IMR-90 (cell line): ENCODE results near the gene ALDOA. TPM values are rescaled to one million over a fixed set of nuclear protein-coding genes. Genes with fewer than 3 reads are reported as not detected.

Source experiments
- ATAC-seq: fragments of 200-7000 bp; cut with Tn5 transposase; 2 replicates; pipeline ENCODE4 v1.9.1; 2020; ENCODE audit warnings: low read depth, mild to moderate bottlenecking, moderate library complexity
- BruUV-seq: library from RNA; stranded (reverse); fragments of 400-500 nt; replicated peaks from 2 replicates; lab custom pipeline; 2021; lab: Mats Ljungman, UMichigan
- CTCF ChIA-PET: fragments of 300-600 bp; formaldehyde crosslinking; extraction: SDS; loops from one replicate; lab custom pipeline; 2021; ENCODE audit warnings: antibody characterized with exemption; lab: Yijun Ruan, JAX
- POLR2A ChIA-PET: fragments of 300-600 bp; sonication (Branson Sonifier 250); formaldehyde crosslinking; loops from one replicate; lab custom pipeline; 2022; ENCODE audit warnings: antibody characterized with exemption; ENCODE audit not compliant: unreplicated experiment; lab: Charles Lee
- DNase-seq: peaks from one replicate; pipeline ENCODE4 v3.0.0; 2013
- H2AFZ ChIP-seq: replicated peaks from 2 replicates; pipeline ENCODE3; 2013; ENCODE audit warnings: low read length, mild to moderate bottlenecking; ENCODE audit not compliant: poor library complexity
- H2AK5ac ChIP-seq: 2 replicates; pipeline ENCODE4 v1.6.1; 2013; ENCODE audit warnings: low read depth, low read length, inconsistent platforms
- H2AK9ac ChIP-seq: replicated peaks from 2 replicates; pipeline ENCODE3; 2013; ENCODE audit warnings: mild to moderate bottlenecking, low read depth, low read length, moderate library complexity; ENCODE audit not compliant: poor library complexity
- H2BK120ac ChIP-seq: 2 replicates; pipeline ENCODE4 v1.6.1; 2013; ENCODE audit warnings: low read depth, low read length, inconsistent platforms
- H2BK15ac ChIP-seq: 3 replicates; pipeline ENCODE4 v1.6.1; 2013; ENCODE audit warnings: low read depth, low read length, inconsistent platforms
- H2BK20ac ChIP-seq: 2 replicates; pipeline ENCODE4 v1.6.1; 2013; ENCODE audit warnings: low read depth, mild to moderate bottlenecking, inconsistent platforms, low read length, moderate library complexity
- H2BK5ac ChIP-seq: 2 replicates; pipeline ENCODE4 v1.6.1; 2013; ENCODE audit warnings: mild to moderate bottlenecking, low read depth, low read length, inconsistent platforms; ENCODE audit not compliant: poor library complexity, severe bottlenecking
- H3K14ac ChIP-seq: replicated peaks from 2 replicates; pipeline ENCODE4 v1.6.1; 2013; ENCODE audit warnings: low read depth, low read length, inconsistent platforms
- H3K18ac ChIP-seq: 2 replicates; pipeline ENCODE4 v1.6.1; 2013; ENCODE audit warnings: low read depth, low read length, control low read depth
- H3K23ac ChIP-seq: 2 replicates; pipeline ENCODE4 v1.6.1; 2013; ENCODE audit warnings: low read depth, low read length, inconsistent platforms
- H3K27ac ChIP-seq: 2 replicates; pipeline ENCODE4 v1.5.1; 2013; ENCODE audit warnings: mild to moderate bottlenecking, control low read depth, low read length; ENCODE audit not compliant: insufficient read depth
- H3K27me3 ChIP-seq: 2 replicates; pipeline ENCODE4 v1.6.1; 2013; ENCODE audit warnings: low read length; ENCODE audit not compliant: control insufficient read depth, insufficient read depth
- H3K36me3 ChIP-seq: 2 replicates; pipeline ENCODE4 v1.6.1; 2013; ENCODE audit warnings: low read length, mixed read lengths; ENCODE audit not compliant: control insufficient read depth, insufficient read depth
- H3K4ac ChIP-seq: 2 replicates; pipeline ENCODE4 v1.6.1; 2013; ENCODE audit warnings: low read depth, low read length, inconsistent platforms
- H3K4me1 ChIP-seq: 2 replicates; pipeline ENCODE4 v1.6.1; 2013; ENCODE audit warnings: low read length, mixed read lengths; ENCODE audit not compliant: control insufficient read depth, insufficient read depth
- H3K4me2 ChIP-seq: 2 replicates; pipeline ENCODE4 v1.6.1; 2013; ENCODE audit warnings: low read depth, mild to moderate bottlenecking, control low read depth, low read length, moderate library complexity
- H3K4me3 ChIP-seq: 2 replicates; pipeline ENCODE4 v1.5.1; 2013; ENCODE audit warnings: low read depth, mild to moderate bottlenecking, control low read depth, low read length, moderate library complexity; ENCODE audit not compliant: insufficient read depth
- H3K56ac ChIP-seq: 2 replicates; pipeline ENCODE4 v1.6.1; 2013; ENCODE audit warnings: low read length, inconsistent platforms; ENCODE audit not compliant: insufficient read depth; ENCODE audit errors: extremely low read depth
- H3K79me1 ChIP-seq, 2 experiments: 2 replicates each; pipeline ENCODE4 v1.6.1; 2013; ENCODE audit warnings: low read length in 2 of 2, inconsistent platforms in 1 of 2, low read depth in 1 of 2
- H3K9ac ChIP-seq: 2 replicates; pipeline ENCODE4 v1.6.1; 2013; ENCODE audit warnings: low read depth, low read length, control low read depth
- H3K9me1 ChIP-seq: 2 replicates; pipeline ENCODE4 v1.6.1; 2013; ENCODE audit warnings: low read length, inconsistent platforms; ENCODE audit not compliant: insufficient read depth
- H3K9me3 ChIP-seq: 2 replicates; pipeline ENCODE4 v1.6.1; 2013; ENCODE audit warnings: low read length; ENCODE audit not compliant: control insufficient read depth, insufficient read depth
- H4K20me1 ChIP-seq: 2 replicates; pipeline ENCODE4 v1.6.1; 2013; ENCODE audit warnings: low read length, inconsistent platforms; ENCODE audit not compliant: insufficient read depth
- H4K5ac ChIP-seq: 2 replicates; pipeline ENCODE4 v1.6.1; 2013; ENCODE audit warnings: mild to moderate bottlenecking, low read depth, low read length, control low read depth
- H4K8ac ChIP-seq, 2 experiments: 2 replicates each; pipeline ENCODE4 v1.6.1; 2013; ENCODE audit warnings: low read depth in 2 of 2, low read length in 2 of 2, control low read depth in 1 of 2, inconsistent platforms in 1 of 2
- H4K91ac ChIP-seq: 2 replicates; pipeline ENCODE4 v1.6.1; 2013; ENCODE audit warnings: low read depth, low read length, inconsistent platforms; ENCODE audit not compliant: insufficient read depth
- BHLHE40 ChIP-seq: fragments of 150-350 bp; IDR thresholded peaks from 2 replicates; pipeline ENCODE4 v1.6.1; 2016; ENCODE audit warnings: mild to moderate bottlenecking, low read depth, low read length
- CEBPB ChIP-seq: IDR thresholded peaks from 2 replicates; pipeline ENCODE4 v1.6.1; 2012; ENCODE audit warnings: low read depth, low read length, improper control_type of control experiment
- CHD1 ChIP-seq: IDR thresholded peaks from 2 replicates; pipeline ENCODE4 v1.6.1; 2012; ENCODE audit warnings: low read depth, low read length, improper control_type of control experiment
- FOS ChIP-seq: fragments of 150-350 bp; IDR thresholded peaks from 2 replicates; pipeline ENCODE4 v1.6.1; 2016; ENCODE audit warnings: low read depth, low read length
- MAZ ChIP-seq: IDR thresholded peaks from 2 replicates; pipeline ENCODE4 v1.6.1; 2012; ENCODE audit warnings: low read depth, mild to moderate bottlenecking, low read length, improper control_type of control experiment, moderate library complexity, borderline replicate concordance
- POLR2A ChIP-seq: IDR thresholded peaks from 2 replicates; pipeline ENCODE4 v1.6.1; 2012; ENCODE audit warnings: mild to moderate bottlenecking, low read depth, low read length
- RCOR1 ChIP-seq: IDR thresholded peaks from 2 replicates; pipeline ENCODE4 v1.6.1; 2012; ENCODE audit warnings: mild to moderate bottlenecking, low read length, improper control_type of control experiment; ENCODE audit not compliant: insufficient replicate concordance
- RFX5 ChIP-seq: IDR thresholded peaks from 2 replicates; pipeline ENCODE4 v1.8.0; 2012; ENCODE audit warnings: low read depth, mild to moderate bottlenecking, low read length, moderate library complexity
- SMC3 ChIP-seq: fragments of 150-350 bp; IDR thresholded peaks from 2 replicates; pipeline ENCODE4 v1.6.1; 2016; ENCODE audit warnings: low read depth, mild to moderate bottlenecking, antibody characterized with exemption, low read length, moderate library complexity
- WGBS, 2 experiments: methylation state at CpG; one replicate each; pipeline versions ENCODE4 v1.1.5 to v1.1.7; 2013; ENCODE audit warnings: missing lambda C conversion rate in 2 of 2; ENCODE audit not compliant: insufficient read length in 1 of 2; ENCODE audit errors: extremely low coverage in 2 of 2; 5-methylcytosine and 5-hydroxymethylcytosine counted together
- dilution Hi-C: fragments of 300-500 bp; cut with HindIII; formaldehyde crosslinking; loops from one replicate; pipeline ENCODE4 v1.14.3; 2018; ENCODE audit warnings: low sequenced_read_pairs; ENCODE audit not compliant: unreplicated experiment
- in situ Hi-C: fragments of 300-500 bp; cut with MboI; formaldehyde crosslinking; loops from 3 replicates; pipeline ENCODE4 v1.14.3; 2019; ENCODE audit warnings: low sequenced_read_pairs, inconsistent platforms, mixed read lengths
- intact Hi-C: fragments of 100-400 bp; cut with micrococcal nuclease; formaldehyde crosslinking; loops from 2 replicates; pipeline ENCODE4 v1.10.0; 2022
- polyA plus RNA-seq, 3 experiments: library from polyadenylated mRNA; depleted of rRNA; stranded (reverse); fragments of >200 nt; gene quantifications; 2 replicates each; pipeline ENCODE4 v1.2.3, GENCODE V29; 2012; ENCODE audit warnings: low replicate concordance in 1 of 3
- total RNA-seq: library from RNA; depleted of rRNA; stranded (reverse); fragments of >200 nt; gene quantifications from 2 replicates; pipeline ENCODE4 v1.2.3, GENCODE V29; 2012
- TF ChIP-seq, protein P1 (sequence below): fragments of 150-350 bp; IDR thresholded peaks from 2 replicates; pipeline ENCODE4 v1.6.1; 2016; ENCODE audit warnings: low read depth, mild to moderate bottlenecking, low read length, moderate library complexity, borderline replicate concordance
- TF ChIP-seq, protein P2 (sequence below): conservative IDR thresholded peaks from 2 replicates; pipeline ENCODE4 v1.5.1; 2012; ENCODE audit warnings: mild to moderate bottlenecking, low read depth, low read length, improper control_type of control experiment

Gene ALDOA
- total and polyA plus RNA-seq, 2 of the 4 experiments (the other 2 are of a cell fraction), result 1,697 to 1,990 TPM

DNA sequence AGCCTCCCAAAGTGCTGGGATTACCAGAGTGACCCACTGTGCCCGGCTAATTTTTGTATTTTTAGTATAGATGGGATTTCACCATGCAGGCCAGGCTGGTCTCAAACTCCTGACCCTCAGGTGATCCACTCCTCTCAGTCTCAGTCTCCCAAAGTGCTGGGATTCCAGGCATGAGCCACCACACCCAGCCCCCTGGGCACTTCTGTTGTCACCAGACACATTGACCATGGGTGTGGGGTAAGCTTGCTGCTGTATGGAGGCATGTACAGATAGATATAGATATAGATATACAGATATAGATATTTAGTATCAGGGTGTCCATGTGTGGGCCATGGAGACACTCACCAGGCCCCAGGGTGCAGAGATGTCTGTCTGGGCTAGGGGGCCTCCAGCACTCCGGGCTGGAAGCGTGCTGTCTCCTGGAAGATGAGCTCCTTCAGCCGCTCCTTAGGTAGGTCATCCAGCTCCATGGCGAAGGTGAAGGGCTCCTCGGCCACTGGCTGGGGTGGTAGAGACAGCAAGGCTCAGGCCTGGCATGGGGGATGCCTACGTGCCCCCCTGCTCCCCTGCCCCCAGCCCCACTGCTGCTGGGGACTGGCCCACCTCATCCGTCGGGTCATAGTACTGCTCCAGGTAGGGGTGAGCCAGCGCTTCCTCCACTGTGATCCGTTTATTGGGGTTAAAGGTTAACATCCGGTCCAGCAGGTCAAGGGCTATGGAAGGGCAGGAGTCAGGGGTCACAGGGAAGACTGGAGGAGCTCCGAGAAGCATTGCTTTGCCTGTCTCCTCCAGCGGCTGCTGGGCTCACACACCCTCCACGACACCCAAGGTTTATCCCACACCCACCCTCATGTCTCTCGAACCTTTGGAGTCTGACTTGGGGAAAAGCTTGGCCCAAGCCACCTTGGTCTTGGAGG is 51.0 kb downstream of the ALDOA start:
- Histone ChIP-seq H2AK5ac (no peak overlapping the region), H2AFZ (no peak overlapping the region), H3K9ac (no peak overlapping the region), H4K20me1 (no peaks in the 10 kb centered on the region), H3K4me3 (no peak overlapping the region), H3K9me1 (peaks cover 3% of the 10 kb centered on the region; the same call in 1 of the 2 replicates), H4K5ac (no peak overlapping the region), H3K18ac (no peak overlapping the region), H2AK9ac (no peak overlapping the region), H3K4me1 (peaks cover 3% of the 10 kb centered on the region), H2BK15ac (no peak overlapping the region), H2BK5ac (no peak overlapping the region), H3K79me1 (peaks cover 0 to 4% of the 10 kb centered on the region in 2 experiments; a peak in 2 of 4 replicates), H2BK20ac (no peak overlapping the region), H3K27me3 (no peaks in the 10 kb centered on the region), H3K4ac (no peak overlapping the region), H4K8ac (no peak overlapping the region), H4K91ac (no peak overlapping the region), H3K9me3 (no peaks in the 10 kb centered on the region), H3K27ac (no peak overlapping the region), H3K14ac (no peak overlapping the region), H3K56ac (no peak overlapping the region), H3K36me3 (peaks cover 47% of the 10 kb centered on the region), H3K4me2 (no peak overlapping the region), H2BK120ac (no peak overlapping the region), H3K23ac (no peak overlapping the region)
- in situ Hi-C loops, result no loop called here
- no peak for TF ChIP-seq FOS
- no peak for TF ChIP-seq SMC3
- TF ChIP-seq RCOR1, result no peak
- TF ChIP-seq CEBPB, result no peak
- TF ChIP-seq, protein P1, sequence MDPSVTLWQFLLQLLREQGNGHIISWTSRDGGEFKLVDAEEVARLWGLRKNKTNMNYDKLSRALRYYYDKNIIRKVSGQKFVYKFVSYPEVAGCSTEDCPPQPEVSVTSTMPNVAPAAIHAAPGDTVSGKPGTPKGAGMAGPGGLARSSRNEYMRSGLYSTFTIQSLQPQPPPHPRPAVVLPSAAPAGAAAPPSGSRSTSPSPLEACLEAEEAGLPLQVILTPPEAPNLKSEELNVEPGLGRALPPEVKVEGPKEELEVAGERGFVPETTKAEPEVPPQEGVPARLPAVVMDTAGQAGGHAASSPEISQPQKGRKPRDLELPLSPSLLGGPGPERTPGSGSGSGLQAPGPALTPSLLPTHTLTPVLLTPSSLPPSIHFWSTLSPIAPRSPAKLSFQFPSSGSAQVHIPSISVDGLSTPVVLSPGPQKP, result no peak
- no peak for TF ChIP-seq BHLHE40
- TF ChIP-seq POLR2A, result no peak
- TF ChIP-seq, protein P2, sequence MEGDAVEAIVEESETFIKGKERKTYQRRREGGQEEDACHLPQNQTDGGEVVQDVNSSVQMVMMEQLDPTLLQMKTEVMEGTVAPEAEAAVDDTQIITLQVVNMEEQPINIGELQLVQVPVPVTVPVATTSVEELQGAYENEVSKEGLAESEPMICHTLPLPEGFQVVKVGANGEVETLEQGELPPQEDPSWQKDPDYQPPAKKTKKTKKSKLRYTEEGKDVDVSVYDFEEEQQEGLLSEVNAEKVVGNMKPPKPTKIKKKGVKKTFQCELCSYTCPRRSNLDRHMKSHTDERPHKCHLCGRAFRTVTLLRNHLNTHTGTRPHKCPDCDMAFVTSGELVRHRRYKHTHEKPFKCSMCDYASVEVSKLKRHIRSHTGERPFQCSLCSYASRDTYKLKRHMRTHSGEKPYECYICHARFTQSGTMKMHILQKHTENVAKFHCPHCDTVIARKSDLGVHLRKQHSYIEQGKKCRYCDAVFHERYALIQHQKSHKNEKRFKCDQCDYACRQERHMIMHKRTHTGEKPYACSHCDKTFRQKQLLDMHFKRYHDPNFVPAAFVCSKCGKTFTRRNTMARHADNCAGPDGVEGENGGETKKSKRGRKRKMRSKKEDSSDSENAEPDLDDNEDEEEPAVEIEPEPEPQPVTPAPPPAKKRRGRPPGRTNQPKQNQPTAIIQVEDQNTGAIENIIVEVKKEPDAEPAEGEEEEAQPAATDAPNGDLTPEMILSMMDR, result no peak
- no peak for TF ChIP-seq CHD1
- TF ChIP-seq MAZ, result no peak
- TF ChIP-seq RFX5, result no peak
- CTCF ChIA-PET, result no interaction called here
- WGBS, 2 experiments, result 84% methylated on average over 6 of the region's 16 CpGs; no CpG with 5 or more reads in 1 of the 2 experiments
- BruUV-seq, result no TSS peak
- DNase-seq (no peak), ATAC-seq (no peak)
- dilution Hi-C loops, result no loop called here
- intact Hi-C loops, result no loop called here
- POLR2A ChIA-PET, result no interaction called here
